Thyroid gland (tissue), 4 donors: ENCODE results near the gene SH3RF3. TPM values are rescaled to one million over a fixed set of nuclear protein-coding genes. Genes with fewer than 3 reads are reported as not detected.
"Not testable (repeated sequence)": the region's sequence is repeated elsewhere in the genome, so short reads cannot be mapped to it uniquely, and the experiment has no call there.

ENCODE experiments used
- DNase-seq, 2 donors: peaks; one replicate each; pipeline ENCODE4 v3.0.0-alpha.2; 2019
- H3K27ac ChIP-seq, 3 donors: fragments of 200-600 bp; sonication (generic); 1 replicate in 2 of 3; 2 replicates in 1 of 3; pipeline ENCODE4 v1.5.1; 2016 to 2019; ENCODE audit warnings: mild to moderate bottlenecking in 1 of 3, moderate library complexity in 1 of 3
- H3K27me3 ChIP-seq: fragments of 200-600 bp; sonication (generic); one replicate; pipeline ENCODE4 v1.5.1; 2019
- H3K36me3 ChIP-seq, 2 donors: fragments of 200-600 bp; sonication (generic); one replicate each; pipeline ENCODE4 v1.5.1; 2016 to 2019
- H3K4me1 ChIP-seq, 2 donors: fragments of 200-600 bp; sonication (generic); one replicate each; pipeline ENCODE4 v1.5.1; 2017 to 2019
- H3K4me3 ChIP-seq, 3 donors: fragments of 200-600 bp; sonication (generic); replicated peaks in 1 of 3; 1 replicate in 2 of 3; 2 replicates in 1 of 3; pipeline ENCODE4 v1.5.1; 2016; ENCODE audit warnings: mild to moderate bottlenecking in 1 of 3
- H3K9me3 ChIP-seq: fragments of 200-600 bp; sonication (generic); one replicate; pipeline ENCODE4 v1.5.1; 2017
- CTCF ChIP-seq, 6 experiments: fragments of 200-600 bp in 3 of 6; fragments of 450-650 bp in 3 of 6; sonication (generic) in 3 of 6; IDR thresholded peaks; one replicate each; pipeline ENCODE4 v1.5.1; 2016 to 2019; ENCODE audit warnings: antibody characterized with exemption in 6 of 6, mild to moderate bottlenecking in 2 of 6, inconsistent platforms in 1 of 6, moderate library complexity in 1 of 6
- POLR2A ChIP-seq, 2 donors: fragments of 450-650 bp; IDR thresholded peaks; one replicate each; pipeline ENCODE4 v1.6.1; 2017; ENCODE audit warnings: antibody characterized with exemption in 2 of 2, mild to moderate bottlenecking in 2 of 2, moderate library complexity in 1 of 2
- WGBS, 2 donors: methylation state at CpG; one replicate each; pipeline ENCODE4 v1.1.5; 2017; 5-methylcytosine and 5-hydroxymethylcytosine counted together
- intact Hi-C: fragments of 100-400 bp; cut with DNase I; formaldehyde crosslinking; loops from one replicate; pipeline ENCODE4 v1.15.1; 2023
- total RNA-seq, 4 donors: library from RNA; depleted of rRNA; stranded (reverse); fragments of >200 nt; gene quantifications; one replicate each; pipeline ENCODE4 v1.2.3, GENCODE V29; 2016

Gene SH3RF3
- total RNA-seq, 4 donors from 2014 or later = 2.1 to 7.4 (median 2.8) TPM

DNA sequence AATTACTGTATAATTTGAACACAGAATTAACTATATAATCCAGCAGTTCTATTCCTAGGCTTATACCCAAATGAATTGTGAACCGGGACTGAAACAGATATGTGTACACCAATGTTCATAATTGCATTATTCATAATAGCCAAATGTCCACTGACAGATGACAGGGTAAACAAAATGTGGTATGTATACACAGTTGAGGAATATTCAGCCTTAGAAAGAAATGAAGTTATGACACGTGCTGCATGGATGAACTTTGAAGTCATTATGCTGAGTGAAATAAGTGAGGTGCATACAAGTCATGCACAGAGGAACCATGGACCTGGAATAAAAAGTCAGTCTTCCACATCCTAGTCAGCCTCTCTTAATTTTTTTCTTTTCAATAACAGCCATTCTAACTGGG is 91.9 kb downstream of the SH3RF3 start:
- DNase-seq = no peak
- no peak overlapping the region for H3K27ac ChIP-seq
- 93 to 95% methylated on average over 2 of the region's 2 CpGs for whole genome bisulfite sequencing, 2 donors

DNA sequence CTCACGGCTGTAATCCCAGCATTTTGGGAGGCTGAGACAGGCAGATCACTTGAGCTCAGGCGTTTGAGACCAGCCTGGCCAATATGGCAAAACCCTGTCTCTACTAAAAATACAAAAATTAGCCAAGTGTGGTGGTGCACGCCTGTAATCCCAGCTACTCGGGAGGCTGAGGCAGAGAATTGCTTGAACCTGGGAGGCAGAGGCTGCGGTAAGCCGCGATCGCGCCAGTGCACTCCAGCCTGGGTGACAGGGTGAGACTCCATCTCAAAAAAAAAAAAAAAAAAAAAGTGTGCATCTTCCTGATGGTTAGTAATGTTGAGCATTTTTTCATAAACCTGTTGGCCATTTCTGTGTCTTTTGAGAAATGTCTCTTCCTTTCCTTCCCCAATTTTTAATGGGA is 92.3 kb downstream of the SH3RF3 start:
- H3K4me1 ChIP-seq, H3K4me3 ChIP-seq, intact Hi-C loops, H3K36me3 ChIP-seq, H3K9me3 ChIP-seq, H3K27ac ChIP-seq, DNase-seq, H3K27me3 ChIP-seq: not testable (repeated sequence)
- 95 to 97% methylated on average over 9 of the region's 9 CpGs for WGBS, 2 donors

More for the DNA sequence above, 91.9 kb downstream of the SH3RF3 start:
- H3K9me3 ChIP-seq = no peaks in the 10 kb centered on the region
- intact Hi-C loops = no loop called here
- H3K4me1 ChIP-seq = no peaks in the 10 kb centered on the region
- TF ChIP-seq POLR2A (IDR thresholded peaks at IDR 0.05) = no peak
- TF ChIP-seq CTCF (IDR thresholded peaks at IDR 0.05) = no peak
- H3K36me3 ChIP-seq = no peaks in the 10 kb centered on the region
- no peak overlapping the region for H3K4me3 ChIP-seq
- H3K27me3 ChIP-seq = no peaks in the 10 kb centered on the region

- Histone ChIP-seq H3K9me3 (no peaks in the 10 kb centered on the region), H3K4me3 (no peak overlapping the region), H3K27me3 (no peaks in the 10 kb centered on the region), H3K4me1 (no peaks in the 10 kb centered on the region), H3K27ac (no peak overlapping the region), H3K36me3 (no peaks in the 10 kb centered on the region)
- intact Hi-C loops = no loop called here
- WGBS, 2 donors = 86 to 98% methylated on average over 3 of the region's 3 CpGs
- no peak for DNase-seq
- TF ChIP-seq POLR2A (IDR thresholded peaks at IDR 0.05) = no peak
- TF ChIP-seq CTCF (IDR thresholded peaks at IDR 0.05) = no peak
Observed at GRCh38 chr2:109222422-109222821, 93.4 kb downstream of the SH3RF3 start.

DNA sequence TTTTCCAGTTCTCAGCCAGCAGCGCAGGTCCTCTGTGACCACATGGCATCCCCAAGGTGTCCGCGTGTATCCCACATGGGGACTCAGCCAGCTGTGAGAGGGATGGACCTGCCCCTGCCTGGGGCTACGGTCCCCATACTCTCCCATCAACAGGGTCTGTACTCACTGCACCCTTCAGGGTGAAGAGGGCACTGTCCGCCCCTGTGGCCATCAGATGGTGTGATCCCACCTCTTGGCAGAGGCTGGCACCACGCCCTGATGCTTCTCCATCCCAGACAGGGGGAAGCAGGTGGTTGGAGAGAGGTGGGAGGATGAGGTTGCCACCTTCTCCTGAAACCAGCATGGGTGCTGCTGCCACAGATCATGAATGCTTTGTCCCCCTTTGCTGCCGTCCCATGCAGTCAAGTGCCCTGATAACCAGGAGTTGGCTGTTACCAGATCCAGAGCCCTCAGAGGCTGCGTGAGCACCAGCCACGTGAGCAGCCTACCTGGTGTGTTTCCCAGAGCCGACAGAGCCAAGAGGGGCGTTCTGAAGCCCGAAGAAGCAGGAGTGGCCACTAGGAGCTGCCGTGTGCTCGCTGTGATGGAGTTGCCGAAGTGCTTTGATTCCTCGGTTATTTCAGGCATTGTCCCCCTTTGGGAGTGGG is 93.9 kb downstream of the SH3RF3 start:
- Histone ChIP-seq H3K27ac (no peak overlapping the region), H3K36me3 (no peaks in the 10 kb centered on the region), H3K4me1 (no peaks in the 10 kb centered on the region), H3K27me3 (no peaks in the 10 kb centered on the region), H3K9me3 (no peaks in the 10 kb centered on the region), H3K4me3 (no peak overlapping the region)
- intact Hi-C loops = no loop called here
- DNase-seq = no peak
- TF ChIP-seq POLR2A (IDR thresholded peaks at IDR 0.05) = no peak
- WGBS, 2 donors = 76 to 80% methylated on average over 2 to 14 of the region's 16 CpGs

DNA sequence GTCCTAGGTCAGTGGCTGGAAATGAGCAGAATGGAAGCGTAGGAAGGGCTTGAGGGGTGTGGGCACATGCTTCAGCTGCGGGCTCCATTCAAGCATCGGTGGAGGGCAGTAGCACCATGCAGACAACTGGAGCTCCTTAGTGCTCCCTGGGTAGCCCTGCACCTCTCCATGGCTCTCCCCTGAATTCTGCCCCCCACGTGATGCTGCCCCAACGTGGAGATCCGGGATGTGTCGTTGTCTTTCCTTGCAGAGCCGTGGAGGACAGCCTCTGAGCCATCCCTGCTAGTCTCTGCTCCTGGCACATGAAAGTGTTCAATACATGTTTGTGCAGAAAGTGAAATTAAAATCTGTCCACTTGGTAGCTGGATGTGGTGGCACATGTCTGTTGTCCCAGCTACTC is 94.5 kb downstream of the SH3RF3 start:
- H3K4me3 ChIP-seq = no peak overlapping the region
- WGBS, 2 donors = 93% methylated on average over 8 of the region's 8 CpGs
- H3K27me3 ChIP-seq = no peaks in the 10 kb centered on the region
- intact Hi-C loops = no loop called here
- TF ChIP-seq CTCF (IDR thresholded peaks at IDR 0.05) (no peak), POLR2A (IDR thresholded peaks at IDR 0.05) (no peak)
- H3K27ac ChIP-seq = no peak overlapping the region
- H3K9me3 ChIP-seq = no peaks in the 10 kb centered on the region
- no peaks in the 10 kb centered on the region for H3K36me3 ChIP-seq
- no peaks in the 10 kb centered on the region for H3K4me1 ChIP-seq
- DNase-seq = no peak

- intact Hi-C loops, H3K27ac ChIP-seq: not testable (repeated sequence)
- WGBS, 2 donors = 97 to 99% methylated on average over 8 of the region's 8 CpGs
Observed at GRCh38 chr2:109224341-109224740, 95.3 kb downstream of the SH3RF3 start.

More at GRCh38 chr2:109224341-109224740, 95.3 kb downstream of the SH3RF3 start:
- H3K4me3 ChIP-seq, H3K4me1 ChIP-seq, H3K36me3 ChIP-seq, DNase-seq, H3K27me3 ChIP-seq, H3K9me3 ChIP-seq: not testable (repeated sequence)
